T follicular helper cell (primary cell): ENCODE measurements around the gene HM13.
"Not testable (repeated sequence)": the region's sequence is repeated elsewhere in the genome, so short reads cannot be mapped to it uniquely, and the experiment has no call there.

Source experiments
- DNase-seq: peaks from one replicate; pipeline ENCODE4 v3.0.0-alpha.2; 2020; ENCODE audit warnings: low read depth

HM13 gene

DNA sequence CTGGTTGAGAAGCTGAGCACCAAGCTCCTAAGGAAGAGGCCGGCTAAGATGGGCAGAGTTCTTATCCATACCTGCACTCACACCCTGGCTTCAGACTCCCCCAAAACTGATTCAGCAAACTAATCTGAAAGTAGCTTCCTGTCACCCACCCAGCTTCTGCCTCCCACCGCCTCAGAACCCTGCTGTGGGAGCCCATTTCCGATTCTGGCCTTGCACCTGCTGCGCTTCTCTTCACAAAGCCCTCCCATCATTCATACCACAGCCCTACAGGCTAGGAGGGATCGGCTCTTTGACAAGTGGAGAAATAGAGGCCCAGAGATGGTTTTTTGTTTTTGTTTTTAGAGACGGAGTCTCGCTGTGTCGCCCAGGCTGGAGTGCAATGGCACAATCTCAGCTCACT is 28.7 kb downstream of the HM13 start:
- no peak for DNase-seq

DNA sequence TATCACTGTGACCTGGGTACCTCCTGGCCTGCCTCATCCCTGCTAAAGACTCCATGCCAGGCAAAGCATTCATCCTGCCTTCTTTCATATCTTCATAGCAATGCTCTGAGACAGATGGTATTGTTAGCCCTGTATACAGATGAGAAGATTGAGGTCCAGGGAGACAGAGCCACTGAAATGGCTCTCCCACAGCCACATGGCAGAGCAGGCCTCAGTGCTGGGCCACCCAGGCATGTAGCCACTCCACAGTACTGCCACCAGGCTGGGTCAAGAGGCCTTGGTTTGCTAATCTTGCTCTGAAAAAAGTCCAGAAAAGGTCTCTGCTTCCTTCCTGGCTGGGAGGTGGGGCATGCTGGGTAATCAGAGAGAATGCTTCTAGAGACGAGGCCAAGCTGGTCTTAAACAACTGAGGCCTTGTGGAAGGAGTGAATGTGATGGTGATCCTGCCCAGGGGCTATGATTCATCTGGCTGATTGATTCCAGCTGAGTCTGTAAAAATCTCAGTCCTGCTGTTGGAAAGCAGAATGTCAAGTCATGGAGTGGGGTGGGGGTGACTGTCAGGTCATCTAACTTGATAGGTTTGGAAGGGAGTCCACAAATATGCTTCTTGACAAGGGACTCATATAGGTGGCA is 29.8 kb downstream of the HM13 start:
- DNase-seq: no peak

DNA sequence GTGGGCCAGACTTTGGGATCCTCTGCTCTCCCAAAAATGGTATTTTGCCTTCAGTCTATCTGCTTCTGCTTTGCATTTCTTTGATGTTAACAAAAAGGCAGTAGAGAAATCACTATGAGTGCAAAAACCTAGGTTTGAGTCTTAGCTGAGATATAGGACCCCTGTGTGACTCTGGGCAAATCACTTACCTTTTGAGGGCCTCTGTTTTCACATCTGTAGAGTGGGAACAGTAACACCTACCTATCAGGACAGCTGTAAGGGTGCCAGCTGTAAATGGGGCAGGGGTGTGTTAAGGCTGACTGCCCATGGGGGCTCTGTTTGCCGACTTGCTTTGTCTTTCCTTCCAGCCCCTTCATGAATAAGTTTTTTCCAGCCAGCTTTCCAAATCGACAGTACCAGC is 30.4 kb downstream of the HM13 start:
- DNase-seq: no peak

DNA sequence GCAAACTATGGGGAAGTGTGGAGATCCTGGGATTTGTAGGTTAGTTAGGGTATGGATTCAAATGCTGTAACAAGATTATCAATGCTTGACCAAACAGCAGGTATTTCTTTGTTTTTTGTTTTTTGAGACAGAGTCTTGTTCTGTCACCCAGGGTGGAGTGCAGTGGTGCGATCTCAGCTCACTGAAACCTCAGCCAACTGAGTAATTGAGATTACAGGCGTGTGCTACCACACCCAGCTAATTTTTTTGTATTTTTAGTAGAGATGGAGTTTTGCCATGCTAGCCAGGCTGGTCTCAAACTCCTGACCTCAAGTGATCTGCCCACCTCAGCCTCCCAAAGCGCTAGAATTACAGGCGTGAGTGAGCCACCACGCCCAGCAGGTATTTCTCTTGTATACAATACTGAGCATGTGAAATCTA is 31.4 kb downstream of the HM13 start:
- DNase-seq: not testable (repeated sequence)

GRCh38 chr20:31547017-31547675 is 32.9 kb downstream of the HM13 start:
- DNase-seq: peak; percentile 69

DNA sequence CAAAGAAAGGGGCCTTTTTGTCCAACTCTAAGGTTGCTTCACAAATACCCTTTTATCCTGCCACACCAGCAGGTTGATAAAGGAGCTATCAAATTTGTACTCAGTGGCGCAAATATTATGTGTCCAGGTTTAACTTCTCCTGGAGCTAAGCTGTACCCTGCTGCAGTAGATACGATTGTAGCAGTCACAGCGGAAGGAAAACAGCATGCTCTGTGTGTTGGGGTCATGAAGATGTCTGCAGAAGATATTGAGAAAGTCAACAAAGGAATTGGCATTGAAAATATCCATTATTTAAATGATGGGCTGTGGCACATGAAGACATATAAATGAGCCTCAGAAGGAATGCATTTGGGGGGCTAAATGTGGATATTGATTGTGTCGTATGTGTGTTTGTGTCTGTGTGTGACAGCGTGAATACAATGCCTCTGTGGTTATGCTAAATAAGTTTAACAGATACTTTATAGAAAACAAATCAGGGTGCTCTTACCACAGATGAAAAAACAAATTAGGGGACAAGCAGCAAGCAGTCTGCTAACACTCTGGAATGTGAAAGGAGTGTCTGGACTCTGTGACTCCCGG is 33.6 kb downstream of the HM13 start:
- DNase-seq: no peak

DNA sequence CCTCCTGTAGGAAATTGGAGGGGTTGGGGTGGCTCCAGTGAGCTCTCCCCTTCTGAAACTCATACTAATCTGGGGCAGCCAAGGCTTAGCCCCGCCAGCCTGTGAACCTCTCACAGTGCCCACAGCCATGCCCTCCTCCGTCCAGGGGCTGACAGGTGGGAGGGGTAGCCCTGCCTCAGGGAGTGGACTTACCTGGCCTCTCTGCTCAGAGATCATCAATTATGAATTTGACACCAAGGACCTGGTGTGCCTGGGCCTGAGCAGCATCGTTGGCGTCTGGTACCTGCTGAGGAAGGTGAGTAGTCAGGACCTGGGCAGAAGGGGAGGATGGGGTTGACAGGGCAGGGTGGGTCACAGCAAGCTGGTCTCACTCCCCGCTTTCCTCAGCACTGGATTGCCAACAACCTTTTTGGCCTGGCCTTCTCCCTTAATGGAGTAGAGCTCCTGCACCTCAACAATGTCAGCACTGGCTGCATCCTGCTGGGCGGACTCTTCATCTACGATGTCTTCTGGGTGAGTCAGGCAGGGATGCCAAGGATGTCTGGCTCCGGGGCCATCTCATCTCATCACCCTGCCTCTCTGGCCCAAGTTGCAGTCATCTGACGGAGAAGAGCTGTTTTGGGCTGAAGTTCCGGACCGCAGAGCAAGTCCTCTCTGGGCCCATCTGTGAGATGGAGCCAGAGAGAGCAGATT is 34.7 kb downstream of the HM13 start:
- DNase-seq: no peak

DNA sequence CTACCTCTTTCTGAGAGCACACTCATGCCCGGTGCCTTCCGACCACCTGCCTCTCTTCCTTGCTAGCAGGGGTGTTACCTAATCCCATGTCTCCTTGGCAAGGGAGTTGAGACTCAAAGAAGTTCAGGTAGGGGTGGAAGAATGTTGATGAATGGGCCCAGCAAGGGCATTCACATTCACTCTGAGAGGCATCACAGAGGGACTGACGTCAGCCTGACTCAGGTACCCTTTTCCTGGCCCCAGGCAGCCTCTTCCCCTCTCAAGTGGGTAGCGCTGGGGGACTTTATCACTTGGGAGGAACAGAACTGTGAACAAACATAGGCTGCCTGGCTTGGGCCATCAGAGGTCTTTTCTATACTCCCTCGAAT is 35.3 kb downstream of the HM13 start:
- DNase-seq: no peak

- no peak for DNase-seq
These were observed 35.9 kb downstream of the HM13 start for GRCh38 chr20:31550099-31550498.

DNA sequence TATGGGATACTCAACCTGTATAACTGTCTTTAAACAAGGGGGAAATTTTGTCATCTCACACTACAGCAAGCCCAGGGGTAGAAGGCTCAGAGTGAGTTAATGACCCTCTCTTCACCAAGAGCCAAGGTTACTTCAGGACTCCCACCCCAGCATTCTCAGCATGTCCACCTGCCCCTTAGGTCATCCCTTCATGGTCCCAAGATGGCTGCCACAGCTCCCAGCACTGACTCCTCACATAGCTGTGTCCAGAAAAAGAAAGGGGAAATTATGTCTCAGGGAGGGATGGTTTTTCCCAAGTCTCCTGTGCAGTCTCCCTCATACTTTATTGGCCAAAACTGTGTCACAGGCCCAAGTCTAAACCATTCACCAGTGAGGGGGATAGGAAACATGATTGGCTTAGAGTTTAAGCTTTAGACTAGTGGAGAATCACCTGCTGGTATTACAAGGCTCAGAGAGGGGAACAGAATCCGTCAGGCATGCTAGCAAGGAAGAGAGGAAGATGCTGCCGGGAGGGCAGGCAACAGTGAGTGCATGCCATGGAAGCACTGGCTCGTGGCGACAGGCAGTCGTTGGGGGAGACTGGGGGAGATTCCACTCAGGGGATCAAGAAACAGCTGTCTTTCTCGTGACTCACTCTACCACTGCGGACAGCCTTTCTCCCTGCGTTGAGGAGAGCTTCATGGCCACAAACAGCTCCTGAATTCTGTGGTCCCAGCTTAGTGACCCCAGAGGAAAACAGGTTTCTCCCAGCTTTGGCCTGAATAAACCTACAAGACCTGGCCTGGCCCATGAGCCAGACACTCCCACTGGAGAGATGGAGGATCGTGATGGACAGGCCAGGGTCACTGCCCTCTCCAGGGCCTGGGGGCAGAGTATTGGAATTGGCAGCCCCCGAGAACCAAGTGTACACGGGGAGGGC is 37.2 kb downstream of the HM13 start:
- no peak for DNase-seq

DNA sequence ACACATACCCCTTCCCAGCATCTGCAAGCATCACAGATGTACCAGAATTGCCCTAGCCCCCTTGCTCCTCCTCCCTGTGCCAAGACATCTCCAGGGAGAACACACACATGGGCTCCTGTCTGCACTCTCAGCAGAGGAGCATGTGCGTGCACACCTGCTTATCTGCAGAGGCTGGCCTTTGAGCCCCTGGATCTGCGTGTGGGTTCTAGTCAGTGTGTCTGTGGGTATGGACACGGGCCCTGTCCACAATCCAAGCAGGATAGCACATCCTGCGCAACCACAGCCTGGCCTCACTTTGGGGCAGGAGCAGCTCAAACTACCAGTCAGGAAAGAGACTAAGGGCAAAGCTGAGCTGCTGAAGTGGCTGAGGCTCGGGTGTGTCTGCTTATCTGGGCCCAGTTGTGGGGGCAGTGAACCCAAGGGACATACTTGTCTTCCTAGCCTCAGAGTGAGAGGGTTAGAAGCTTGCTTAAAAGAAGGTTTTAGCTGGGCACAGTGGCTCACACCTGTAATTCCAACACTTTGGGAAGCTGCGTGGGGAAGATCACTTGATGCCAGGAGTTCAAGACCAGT is 41.0 kb downstream of the HM13 start:
- no peak for DNase-seq

DNA sequence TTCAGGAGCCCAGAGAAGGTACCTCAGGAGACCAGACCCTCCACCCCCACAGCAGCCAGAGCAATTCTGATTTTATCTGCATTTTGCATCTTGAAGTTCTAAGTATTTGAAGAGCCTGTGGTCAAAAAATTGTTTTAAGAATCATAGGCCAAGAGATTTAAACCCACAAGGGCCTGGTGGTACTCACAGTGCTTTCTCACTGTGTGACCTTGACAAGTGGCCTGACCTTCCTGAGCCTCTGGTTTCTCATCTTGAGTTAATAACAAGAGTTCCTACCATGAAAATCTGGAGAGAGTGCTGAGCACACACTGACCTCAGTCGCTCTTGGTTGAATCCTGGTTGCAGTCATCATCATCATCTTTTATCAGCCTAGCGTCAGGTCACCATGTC is 45.5 kb downstream of the HM13 start:
- DNase-seq: no peak

DNA sequence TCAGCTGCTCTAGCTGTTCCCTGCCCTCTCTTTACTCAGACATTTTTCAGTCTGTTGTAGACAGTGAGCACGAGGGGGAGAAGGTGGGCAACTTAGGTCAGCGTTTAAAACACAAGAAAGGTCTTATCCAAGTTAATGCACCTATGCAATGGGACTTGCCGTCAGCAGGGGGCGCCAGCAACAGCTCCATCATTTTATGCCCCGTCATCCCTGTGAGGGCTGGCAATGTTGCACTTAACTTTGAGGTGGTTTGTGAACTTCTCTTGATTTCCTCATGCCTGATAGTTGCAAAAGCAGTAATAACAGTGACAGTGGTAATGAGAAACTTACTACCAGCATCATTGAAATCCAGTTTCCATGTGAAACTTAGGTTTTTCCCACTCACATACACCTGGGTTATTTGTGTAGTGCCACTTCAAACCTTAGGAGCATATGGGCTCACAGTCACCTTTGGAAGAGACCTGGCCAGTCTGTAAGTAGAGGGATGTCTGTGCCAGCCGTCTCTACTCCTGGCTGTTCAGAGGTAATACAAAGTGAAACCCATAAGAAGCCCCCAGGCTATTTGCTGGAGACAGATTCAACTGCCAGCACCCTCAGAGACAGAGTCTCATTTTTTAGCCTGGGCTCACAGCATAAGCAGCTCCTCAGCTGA is 46.0 kb downstream of the HM13 start:
- peak; percentile 64 for DNase-seq

GRCh38 chr20:31560746-31561598 is 46.7 kb downstream of the HM13 start:
- no peak for DNase-seq

GRCh38 chr20:31562241-31562640 is 48.0 kb downstream of the HM13 start:
- no peak for DNase-seq

DNA sequence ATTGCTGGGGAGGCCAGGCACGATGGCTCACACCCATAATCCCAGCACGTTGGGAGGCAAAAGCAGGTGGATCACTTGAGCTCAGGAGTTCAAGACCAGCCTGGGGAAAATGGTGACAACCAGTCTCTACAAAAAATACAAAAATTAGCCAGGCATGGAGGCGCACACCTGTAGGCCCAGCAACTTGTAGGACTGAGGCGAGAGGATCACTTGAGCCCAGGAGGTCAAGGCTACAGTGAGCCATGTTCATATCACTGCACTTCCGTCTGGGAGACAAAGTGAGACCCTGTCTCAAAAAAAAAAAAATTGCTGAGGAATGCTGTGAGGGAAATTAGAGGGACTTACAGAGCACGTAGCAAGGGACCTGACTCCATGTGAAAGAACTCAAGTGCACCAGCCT is 50.0 kb downstream of the HM13 start:
- no peak for DNase-seq

DNA sequence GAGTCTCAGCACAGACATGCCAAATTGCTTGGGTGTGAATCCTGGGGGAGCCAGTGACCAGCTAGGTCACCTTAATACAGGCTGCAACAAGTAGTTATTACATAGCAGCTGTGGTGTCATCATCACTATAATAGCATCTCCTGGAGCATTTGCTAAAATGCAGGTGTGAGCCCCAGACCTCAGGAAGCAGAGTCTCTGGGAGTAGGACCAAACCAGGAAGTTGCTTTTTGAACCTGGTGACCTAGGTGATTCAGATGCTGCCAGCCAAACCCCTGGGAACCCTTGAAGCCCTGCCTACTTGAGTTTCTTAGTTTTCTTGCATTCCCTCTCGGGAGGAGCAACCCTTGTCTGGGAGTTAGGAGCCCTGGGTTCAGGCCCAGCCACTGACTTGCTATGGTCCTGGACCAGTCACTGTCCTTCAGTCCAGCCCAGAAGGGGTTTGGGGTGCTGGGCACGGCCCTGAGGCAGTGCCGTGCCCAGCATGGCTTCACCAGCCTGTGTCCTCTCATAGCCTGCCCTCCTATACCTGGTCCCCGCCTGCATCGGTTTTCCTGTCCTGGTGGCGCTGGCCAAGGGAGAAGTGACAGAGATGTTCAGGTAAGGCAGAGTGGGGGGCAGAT is 51.6 kb downstream of the HM13 start:
- no peak for DNase-seq

GRCh38 chr20:31566319-31566657 is 52.0 kb downstream of the HM13 start:
- DNase-seq: no peak

GRCh38 chr20:31566658-31567379 is 52.6 kb downstream of the HM13 start:
- no peak for DNase-seq
